ENCODE measurements around the gene LSAMP.

Gene LSAMP

DNA sequence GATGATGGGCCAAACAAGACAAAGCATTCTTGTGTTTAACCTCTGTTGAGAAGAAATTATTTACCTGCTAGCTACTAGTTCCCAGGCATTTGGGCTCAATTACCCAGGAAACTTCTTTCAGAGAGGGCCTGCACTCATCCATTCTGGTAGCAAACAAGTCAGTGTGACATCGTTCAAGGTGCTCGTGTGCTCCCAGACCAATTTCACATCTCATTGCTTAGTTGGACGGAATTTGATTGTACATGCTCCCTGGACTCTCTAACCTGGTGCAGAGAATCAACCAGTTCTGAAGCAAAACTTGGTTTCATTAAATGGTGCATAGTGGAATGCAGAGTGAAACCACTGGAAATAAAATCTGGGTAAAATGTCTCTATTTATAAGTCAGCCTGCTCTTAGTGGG is 392.7 kb downstream of the LSAMP start:
- H3K4me1 ChIP-seq (ENCODE audit: control insufficient read depth, insufficient read depth, low read length), result no peaks in the 10 kb centered on the region
- H3K27ac ChIP-seq (ENCODE audit: extremely low read depth, low read depth, low read length), result no peak overlapping the region
- ChIA-PET CTCF (no interaction called here), POLR2A (no interaction called here)
- no peaks in the 10 kb centered on the region for H3K36me3 ChIP-seq (ENCODE audit: control insufficient read depth in 2 of 2, insufficient read depth in 1 of 2, low read length in 2 of 2)
- H3K4me3 ChIP-seq (ENCODE audit: low read depth, low read length), result no peak overlapping the region
- no peaks in the 10 kb centered on the region for H3K9me3 ChIP-seq (ENCODE audit: control insufficient read depth, insufficient read depth, low read depth, low read length)
- TF ChIP-seq MEIS1 (CRISPR knock-in tag; IDR thresholded peaks at IDR 0.05; ENCODE audit: borderline replicate concordance), result no peak
- TF ChIP-seq ZNF184 (tag by site-specific recombination; IDR thresholded peaks at IDR 0.05), result no peak
- no peak for TF ChIP-seq ZNF843 (tag by site-specific recombination; IDR thresholded peaks at IDR 0.05)
- TF ChIP-seq ZNF549 (tag by site-specific recombination; IDR thresholded peaks at IDR 0.05), result no peak
- TF ChIP-seq PATZ1 (tag by site-specific recombination; IDR thresholded peaks at IDR 0.05), result no peak
- TF ChIP-seq HOXA7 (CRISPR knock-in tag; IDR thresholded peaks at IDR 0.05; ENCODE audit: borderline replicate concordance), result no peak
- TF ChIP-seq ZNF10 (tag by site-specific recombination; IDR thresholded peaks at IDR 0.05), result no peak

DNA sequence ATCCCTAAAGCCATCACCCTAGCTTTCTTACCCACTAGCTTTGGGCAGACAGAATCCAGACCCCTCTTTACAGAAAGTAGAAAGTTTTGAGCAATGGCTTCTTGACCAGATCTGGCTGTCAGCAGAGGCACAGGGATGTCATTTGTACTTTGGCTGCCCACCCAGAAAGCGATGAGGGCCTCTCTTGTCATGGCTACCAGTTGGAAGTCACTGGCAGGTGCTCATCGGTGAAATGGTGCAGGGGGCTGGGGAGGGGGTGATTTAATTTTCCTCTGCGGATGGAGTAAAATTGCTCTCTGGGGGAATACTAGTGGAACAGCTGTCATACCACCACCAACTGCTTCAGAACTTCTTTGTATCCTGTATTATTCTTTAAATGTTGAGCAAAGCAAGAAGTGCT is 393.7 kb downstream of the LSAMP start:
- no peak for TF ChIP-seq ZFHX2 (tag by site-specific recombination; conservative IDR thresholded peaks at IDR 0.05)
- TF ChIP-seq ZIC2 (tag by site-specific recombination; IDR thresholded peaks at IDR 0.05), result no peak
- no peak for TF ChIP-seq ZNF654 (tag by site-specific recombination; IDR thresholded peaks at IDR 0.05; ENCODE audit: low read depth)
- TF ChIP-seq ZNF23 (tag by site-specific recombination; IDR thresholded peaks at IDR 0.05; ENCODE audit: borderline replicate concordance), result no peak
- no peak for TF ChIP-seq KLF10 (tag by site-specific recombination; IDR thresholded peaks at IDR 0.05)
- TF ChIP-seq OVOL3 (tag by site-specific recombination; IDR thresholded peaks at IDR 0.05), result no peak
- no peak for TF ChIP-seq ZNF791 (tag by site-specific recombination; IDR thresholded peaks at IDR 0.05)
- POLR2A ChIA-PET, result no interaction called here
- Histone ChIP-seq H3K4me3 (ENCODE audit: low read depth, low read length) (no peak overlapping the region), H3K36me3 (ENCODE audit: control insufficient read depth in 2 of 2, insufficient read depth in 1 of 2, low read length in 2 of 2) (no peaks in the 10 kb centered on the region), H3K27ac (ENCODE audit: extremely low read depth, low read depth, low read length) (no peak overlapping the region), H3K9me3 (ENCODE audit: control insufficient read depth, insufficient read depth, low read depth, low read length) (no peaks in the 10 kb centered on the region), H3K4me1 (ENCODE audit: control insufficient read depth, insufficient read depth, low read length) (no peaks in the 10 kb centered on the region)
- CTCF ChIA-PET, result no interaction called here

- no peak for TF ChIP-seq ZBTB44 (tag by site-specific recombination; IDR thresholded peaks at IDR 0.05)
- no peak for TF ChIP-seq IKZF3 (tag by site-specific recombination; IDR thresholded peaks at IDR 0.05)
- no peak for TF ChIP-seq ZBTB20 (tag by site-specific recombination; IDR thresholded peaks at IDR 0.05)
- no peak for TF ChIP-seq MEIS1 (CRISPR knock-in tag; IDR thresholded peaks at IDR 0.05; ENCODE audit: borderline replicate concordance)
- TF ChIP-seq HOXD13 (CRISPR knock-in tag; IDR thresholded peaks at IDR 0.05; ENCODE audit: borderline replicate concordance), result no peak
- H3K27ac ChIP-seq (ENCODE audit: extremely low read depth, low read depth, low read length), result no peak overlapping the region
These were observed 394.2 kb downstream of the LSAMP start for GRCh38 chr3:116051040-116051439.

More at GRCh38 chr3:116051040-116051439, 394.2 kb downstream of the LSAMP start:
- Histone ChIP-seq H3K36me3 (ENCODE audit: control insufficient read depth in 2 of 2, insufficient read depth in 1 of 2, low read length in 2 of 2) (no peaks in the 10 kb centered on the region), H3K4me1 (ENCODE audit: control insufficient read depth, insufficient read depth, low read length) (no peaks in the 10 kb centered on the region), H3K4me3 (ENCODE audit: low read depth, low read length) (no peak overlapping the region), H3K9me3 (ENCODE audit: control insufficient read depth, insufficient read depth, low read depth, low read length) (no peaks in the 10 kb centered on the region)
- CTCF ChIA-PET, result no interaction called here
- POLR2A ChIA-PET, result no interaction called here
